DND-41 (cell line): ENCODE data around the gene ABCC3.

ENCODE experiments used
- ATAC-seq: fragments of 200-7000 bp; cut with Tn5 transposase; 3 replicates; pipeline ENCODE4 v1.9.1; 2021; ENCODE audit warnings: low read depth; ENCODE audit not compliant: insufficient read depth
- DNase-seq: peaks from one replicate; pipeline ENCODE4 v3.0.0-alpha.2; 2020
- H2AFZ ChIP-seq: 2 replicates; pipeline ENCODE4 v1.6.0; 2012; ENCODE audit warnings: low read depth, low read length
- H3K27ac ChIP-seq: 2 replicates; pipeline ENCODE4 v1.5.1; 2012; ENCODE audit warnings: low read length, inconsistent platforms
- H3K27me3 ChIP-seq: fragments of 200-600 bp; sonication (generic); 2 replicates; pipeline ENCODE4 v1.6.0; 2012; ENCODE audit warnings: low read length, mild to moderate bottlenecking, inconsistent platforms; ENCODE audit not compliant: insufficient read depth, poor library complexity
- H3K36me3 ChIP-seq: 2 replicates; pipeline ENCODE4 v1.5.1; 2012; ENCODE audit warnings: low read length, inconsistent platforms; ENCODE audit not compliant: insufficient read depth
- H3K4me1 ChIP-seq: 2 replicates; pipeline ENCODE4 v1.5.1; 2012; ENCODE audit warnings: mild to moderate bottlenecking, low read length; ENCODE audit not compliant: insufficient read depth
- H3K4me2 ChIP-seq: 2 replicates; pipeline ENCODE4 v1.6.0; 2012; ENCODE audit warnings: mild to moderate bottlenecking, moderate library complexity, low read length, inconsistent platforms; ENCODE audit not compliant: insufficient read depth
- H3K4me3 ChIP-seq, 2 experiments: fragments of 200-600 bp in 1 of 2; shearing (Covaris generic) in 1 of 2; 2 replicates each; pipeline ENCODE4 v1.5.1; 2012 to 2016; ENCODE audit warnings: inconsistent platforms in 2 of 2, low read length in 2 of 2, mild to moderate bottlenecking in 2 of 2, low read depth in 1 of 2, moderate library complexity in 1 of 2
- H3K79me2 ChIP-seq: 2 replicates; pipeline ENCODE4 v1.6.0; 2012; ENCODE audit warnings: low read length, inconsistent platforms; ENCODE audit not compliant: insufficient read depth
- H3K9ac ChIP-seq: 2 replicates; pipeline ENCODE4 v1.6.0; 2012; ENCODE audit warnings: low read depth, mild to moderate bottlenecking, inconsistent platforms, low read length, moderate library complexity
- H3K9me3 ChIP-seq: 2 replicates; pipeline ENCODE4 v1.5.1; 2012; ENCODE audit warnings: low read length, moderate library complexity, mild to moderate bottlenecking, inconsistent platforms; ENCODE audit not compliant: insufficient read depth, severe bottlenecking
- H4K20me1 ChIP-seq: 2 replicates; pipeline ENCODE4 v1.6.0; 2012; ENCODE audit warnings: low read length; ENCODE audit not compliant: insufficient read depth
- EZH2 ChIP-seq: IDR thresholded peaks from 3 replicates; pipeline ENCODE4 v1.6.1; 2012; ENCODE audit warnings: borderline replicate concordance, low read depth, mild to moderate bottlenecking, moderate library complexity, low read length, inconsistent platforms; ENCODE audit not compliant: severe bottlenecking
- TF ChIP-seq, protein P1 (sequence below): IDR thresholded peaks from 2 replicates; pipeline ENCODE4 v1.5.1; 2012; ENCODE audit warnings: borderline replicate concordance, low read length, moderate library complexity, mild to moderate bottlenecking; ENCODE audit not compliant: poor library complexity, severe bottlenecking; ENCODE audit errors: extremely low read depth

Gene ABCC3

DNA sequence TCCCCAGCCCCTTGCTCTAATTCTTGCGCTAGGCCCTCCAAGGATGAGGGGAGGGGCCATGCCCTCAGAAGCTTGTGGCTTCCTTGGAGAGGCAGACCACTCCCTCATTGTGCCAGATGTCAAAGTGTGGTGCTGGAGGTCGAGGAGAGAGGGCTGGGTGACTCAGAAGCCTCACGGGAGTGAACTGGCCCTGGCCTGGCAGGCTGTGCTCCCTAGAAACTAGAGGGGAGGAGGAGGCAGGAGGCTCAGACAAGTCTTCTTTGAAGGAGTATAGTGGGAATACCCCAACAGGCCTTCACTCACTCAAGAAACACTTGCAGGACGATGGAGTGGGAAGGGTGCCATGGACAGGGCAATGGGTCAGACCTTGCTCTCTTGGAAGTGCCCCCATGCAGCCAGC, 54.6 kb downstream of the ABCC3 start:
- H3K4me3 ChIP-seq, result no peak overlapping the region
- 0 out of 2 replicates have a peak, but pooled peaks cover 3% of the 10 kb centered on the region for H4K20me1 ChIP-seq
- ATAC-seq, result peak; percentile 87
- H3K9ac ChIP-seq, result no peak overlapping the region
- TF ChIP-seq EZH2, result no peak
- TF ChIP-seq, protein P1, sequence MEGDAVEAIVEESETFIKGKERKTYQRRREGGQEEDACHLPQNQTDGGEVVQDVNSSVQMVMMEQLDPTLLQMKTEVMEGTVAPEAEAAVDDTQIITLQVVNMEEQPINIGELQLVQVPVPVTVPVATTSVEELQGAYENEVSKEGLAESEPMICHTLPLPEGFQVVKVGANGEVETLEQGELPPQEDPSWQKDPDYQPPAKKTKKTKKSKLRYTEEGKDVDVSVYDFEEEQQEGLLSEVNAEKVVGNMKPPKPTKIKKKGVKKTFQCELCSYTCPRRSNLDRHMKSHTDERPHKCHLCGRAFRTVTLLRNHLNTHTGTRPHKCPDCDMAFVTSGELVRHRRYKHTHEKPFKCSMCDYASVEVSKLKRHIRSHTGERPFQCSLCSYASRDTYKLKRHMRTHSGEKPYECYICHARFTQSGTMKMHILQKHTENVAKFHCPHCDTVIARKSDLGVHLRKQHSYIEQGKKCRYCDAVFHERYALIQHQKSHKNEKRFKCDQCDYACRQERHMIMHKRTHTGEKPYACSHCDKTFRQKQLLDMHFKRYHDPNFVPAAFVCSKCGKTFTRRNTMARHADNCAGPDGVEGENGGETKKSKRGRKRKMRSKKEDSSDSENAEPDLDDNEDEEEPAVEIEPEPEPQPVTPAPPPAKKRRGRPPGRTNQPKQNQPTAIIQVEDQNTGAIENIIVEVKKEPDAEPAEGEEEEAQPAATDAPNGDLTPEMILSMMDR, result no peak
- peaks cover 20% of the 10 kb centered on the region for H3K36me3 ChIP-seq
- H3K4me1 ChIP-seq, result no peaks in the 10 kb centered on the region
- H3K27me3 ChIP-seq, result no peaks in the 10 kb centered on the region
- no peak overlapping the region for H3K27ac ChIP-seq
- no peaks in the 10 kb centered on the region for H3K79me2 ChIP-seq
- no peaks in the 10 kb centered on the region for H3K9me3 ChIP-seq
- H2AFZ ChIP-seq, result no peak overlapping the region
- H3K4me2 ChIP-seq, result no peak overlapping the region
- peak; percentile 61 for DNase-seq

DNA sequence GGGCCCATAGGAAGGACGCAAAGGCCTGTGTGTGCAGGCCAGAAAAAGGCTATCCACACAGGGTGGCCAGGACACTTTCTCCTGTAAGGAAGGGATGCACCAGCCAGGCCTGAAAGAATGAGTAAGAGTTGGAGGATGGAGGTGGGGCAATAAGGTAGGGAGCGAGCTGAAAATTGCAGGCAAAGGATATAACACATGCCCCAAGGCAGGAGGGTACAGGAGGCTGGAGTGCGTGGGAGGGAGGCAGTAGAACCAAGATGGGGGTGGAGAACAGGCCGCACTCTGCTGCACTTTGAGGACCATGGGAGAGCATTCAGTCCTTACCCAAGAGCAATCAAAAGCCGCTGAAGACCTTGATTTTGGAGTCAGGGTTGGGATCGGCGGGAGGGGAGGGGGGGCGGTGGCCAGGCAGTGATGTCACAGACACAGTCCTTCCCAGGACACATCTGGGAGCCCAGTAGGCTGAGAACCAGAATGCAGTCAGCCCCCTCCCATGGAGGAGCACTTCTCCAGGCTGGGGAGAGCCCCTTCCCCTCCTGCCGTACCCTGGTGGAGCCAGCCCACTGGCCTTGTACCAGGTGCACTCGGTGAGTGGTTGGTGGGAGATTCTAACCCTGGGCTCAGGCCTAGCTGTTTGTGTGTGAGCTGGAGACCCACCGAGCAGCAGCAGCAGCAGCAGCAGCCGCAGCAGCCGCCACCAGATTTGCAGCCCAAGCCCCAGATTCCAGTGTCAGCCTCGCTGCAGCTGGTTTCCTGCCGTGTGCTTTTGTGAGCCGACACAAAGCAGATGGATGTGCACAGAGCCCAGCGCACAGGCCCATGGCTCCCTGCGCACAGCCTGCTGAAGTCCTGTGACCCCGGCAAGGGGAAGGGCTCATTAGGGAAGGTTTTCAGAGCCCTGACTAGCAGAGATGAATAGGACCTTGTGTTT, 55.5 kb downstream of the ABCC3 start:
- Histone ChIP-seq H3K4me1 (no peaks in the 10 kb centered on the region), H2AFZ (no peak overlapping the region), H3K27ac (no peak overlapping the region), H3K4me3 (no peak overlapping the region), H3K9me3 (no peaks in the 10 kb centered on the region), H4K20me1 (0 out of 2 replicates have a peak, but pooled peaks cover 3% of the 10 kb centered on the region), H3K4me2 (no peak overlapping the region), H3K36me3 (peaks cover 30% of the 10 kb centered on the region), H3K9ac (no peak overlapping the region), H3K79me2 (no peaks in the 10 kb centered on the region), H3K27me3 (no peaks in the 10 kb centered on the region)
- no peak for TF ChIP-seq EZH2
- TF ChIP-seq, protein P1, result no peak
- DNase-seq, result no peak
- ATAC-seq, result no peak

GRCh38 chr17:50690887-50691549, 56.3 kb downstream of the ABCC3 start:
- no peak overlapping the region for H3K9ac ChIP-seq
- TF ChIP-seq, protein P1, result no peak
- TF ChIP-seq EZH2, result no peak

More at GRCh38 chr17:50690887-50691549, 56.3 kb downstream of the ABCC3 start:
- H3K9me3 ChIP-seq, result no peaks in the 10 kb centered on the region
- DNase-seq, result no peak
- no peaks in the 10 kb centered on the region for H3K4me1 ChIP-seq
- no peak overlapping the region for H3K4me2 ChIP-seq
- peaks cover 8% of the 10 kb centered on the region; the same call in 1 of the 2 replicates for H4K20me1 ChIP-seq
- H3K4me3 ChIP-seq, result no peak overlapping the region
- no peaks in the 10 kb centered on the region for H3K27me3 ChIP-seq
- no peak for ATAC-seq
- H3K36me3 ChIP-seq, result peaks cover 38% of the 10 kb centered on the region
- H3K27ac ChIP-seq, result no peak overlapping the region
- H2AFZ ChIP-seq, result no peak overlapping the region
- no peaks in the 10 kb centered on the region for H3K79me2 ChIP-seq
